Mammary epithelial cell (primary cell): ENCODE results near the gene ZBTB12.

Source experiments
- CTCF ChIP-seq, 2 donors: IDR thresholded peaks in 1 of 2; conservative IDR thresholded peaks in 1 of 2; 2 replicates each; pipeline ENCODE4 v1.5.1; 2011 to 2012; ENCODE audit warnings: inconsistent platforms in 2 of 2, low read length in 2 of 2, mild to moderate bottlenecking in 2 of 2, control low read depth in 1 of 2, low read depth in 1 of 2; ENCODE audit not compliant: insufficient read depth in 1 of 2; ENCODE audit errors: extremely low read depth in 1 of 2
- EZH2 ChIP-seq: IDR thresholded peaks from 2 replicates; pipeline ENCODE4 v1.6.1; 2012; ENCODE audit warnings: low read length, inconsistent platforms, borderline replicate concordance

- TF ChIP-seq CTCF (conservative IDR thresholded peaks at IDR 0.05 in 1 of 2, IDR thresholded peaks at IDR 0.05 in 1 of 2; ENCODE audit: extremely low read depth in 1 of 2, insufficient read depth in 1 of 2, low read depth in 1 of 2, low read length in 2 of 2) (no peak), EZH2 (no peak)
Observed at GRCh38 chr6:31896856-31897611, 4.9 kb downstream of the ZBTB12 start.
